GM13976 (cell line): ENCODE results near the gene RARA.
A peak's percentile ranks its signal among the peaks of the same experiment; 100 is the strongest.

Source experiments
- DNase-seq: peaks from one replicate; pipeline ENCODE4 v3.0.0; 2012; ENCODE audit warnings: low spot score
- in situ Hi-C: fragments of 300-500 bp; cut with MboI; formaldehyde crosslinking; loops from one replicate; pipeline ENCODE4 v1.12.0; 2022; ENCODE audit warnings: low sequenced_read_pairs, mixed read lengths, inconsistent platforms; ENCODE audit not compliant: unreplicated experiment
- TF ChIP-seq, protein P1 (sequence below): IDR thresholded peaks from 2 replicates; pipeline ENCODE4 v1.5.1; 2012; ENCODE audit warnings: borderline replicate concordance, mild to moderate bottlenecking; ENCODE audit not compliant: insufficient read depth; ENCODE audit errors: extremely low read depth, missing control alignments, control extremely low read depth

Gene RARA

DNA sequence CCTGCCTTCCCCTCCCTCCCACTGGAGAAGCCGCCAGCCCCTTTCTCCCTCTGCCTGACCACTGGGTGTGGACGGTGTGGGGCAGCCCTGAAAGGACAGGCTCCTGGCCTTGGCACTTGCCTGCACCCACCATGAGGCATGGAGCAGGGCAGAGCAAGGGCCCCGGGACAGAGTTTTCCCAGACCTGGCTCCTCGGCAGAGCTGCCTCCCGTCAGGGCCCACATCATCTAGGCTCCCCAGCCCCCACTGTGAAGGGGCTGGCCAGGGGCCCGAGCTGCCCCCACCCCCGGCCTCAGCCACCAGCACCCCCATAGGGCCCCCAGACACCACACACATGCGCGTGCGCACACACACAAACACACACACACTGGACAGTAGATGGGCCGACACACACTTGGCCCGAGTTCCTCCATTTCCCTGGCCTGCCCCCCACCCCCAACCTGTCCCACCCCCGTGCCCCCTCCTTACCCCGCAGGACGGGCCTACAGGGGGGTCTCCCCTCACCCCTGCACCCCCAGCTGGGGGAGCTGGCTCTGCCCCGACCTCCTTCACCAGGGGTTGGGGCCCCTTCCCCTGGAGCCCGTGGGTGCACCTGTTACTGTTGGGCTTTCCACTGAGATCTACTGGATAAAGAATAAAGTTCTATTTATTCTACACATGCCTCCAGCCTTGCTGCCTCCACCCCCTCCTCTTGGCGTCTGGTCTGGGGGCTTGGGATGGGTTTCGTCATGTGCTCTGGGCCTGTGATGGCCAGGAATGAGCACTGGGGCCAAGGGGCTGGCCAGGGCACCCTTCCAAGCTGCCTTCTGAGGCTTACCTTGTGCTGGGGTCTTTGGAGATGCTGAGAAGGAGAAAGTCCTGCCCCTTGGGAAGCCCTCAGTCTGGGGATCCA lies 48.3 kb downstream of the RARA start:
- no peak for DNase-seq
- in situ Hi-C loops: no loop called here
- TF ChIP-seq, protein P1, sequence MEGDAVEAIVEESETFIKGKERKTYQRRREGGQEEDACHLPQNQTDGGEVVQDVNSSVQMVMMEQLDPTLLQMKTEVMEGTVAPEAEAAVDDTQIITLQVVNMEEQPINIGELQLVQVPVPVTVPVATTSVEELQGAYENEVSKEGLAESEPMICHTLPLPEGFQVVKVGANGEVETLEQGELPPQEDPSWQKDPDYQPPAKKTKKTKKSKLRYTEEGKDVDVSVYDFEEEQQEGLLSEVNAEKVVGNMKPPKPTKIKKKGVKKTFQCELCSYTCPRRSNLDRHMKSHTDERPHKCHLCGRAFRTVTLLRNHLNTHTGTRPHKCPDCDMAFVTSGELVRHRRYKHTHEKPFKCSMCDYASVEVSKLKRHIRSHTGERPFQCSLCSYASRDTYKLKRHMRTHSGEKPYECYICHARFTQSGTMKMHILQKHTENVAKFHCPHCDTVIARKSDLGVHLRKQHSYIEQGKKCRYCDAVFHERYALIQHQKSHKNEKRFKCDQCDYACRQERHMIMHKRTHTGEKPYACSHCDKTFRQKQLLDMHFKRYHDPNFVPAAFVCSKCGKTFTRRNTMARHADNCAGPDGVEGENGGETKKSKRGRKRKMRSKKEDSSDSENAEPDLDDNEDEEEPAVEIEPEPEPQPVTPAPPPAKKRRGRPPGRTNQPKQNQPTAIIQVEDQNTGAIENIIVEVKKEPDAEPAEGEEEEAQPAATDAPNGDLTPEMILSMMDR: no peak

DNA sequence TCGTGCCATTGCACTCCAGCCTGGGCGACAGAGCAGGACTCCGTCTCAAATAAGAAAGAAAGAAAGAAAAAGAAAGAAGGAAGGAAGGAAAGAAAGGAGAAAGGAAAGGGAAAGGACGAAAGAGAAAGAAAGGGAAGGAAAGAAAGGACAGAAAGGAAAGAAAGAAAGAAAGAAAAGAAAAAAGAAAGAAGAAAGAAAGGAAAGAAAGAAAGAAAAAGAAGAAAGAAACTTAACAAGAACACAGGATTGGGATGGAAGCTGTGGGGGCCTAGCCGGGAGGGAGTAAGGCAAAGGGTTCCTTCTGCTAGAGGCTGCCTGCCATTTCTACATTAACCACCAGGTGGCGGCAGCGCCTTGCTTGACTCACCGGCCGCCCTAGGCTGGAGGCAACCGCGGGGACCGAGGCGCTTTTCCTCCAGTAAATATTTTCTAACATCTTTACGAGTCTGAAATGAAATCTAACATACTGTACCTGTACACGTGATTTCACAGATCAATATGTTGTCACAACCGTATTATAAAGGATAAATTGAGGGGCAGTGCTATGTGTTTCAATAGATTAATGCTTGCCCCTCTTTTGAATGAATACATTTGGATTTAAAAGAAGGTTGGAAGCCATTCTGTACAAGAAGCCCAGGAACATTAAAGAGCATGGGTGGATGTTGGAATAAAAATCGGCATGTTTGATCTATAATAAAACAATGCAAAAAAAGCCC lies 49.5 kb downstream of the RARA start:
- DNase-seq: peak; percentile 92
- TF ChIP-seq, protein P1: peak; percentile 93
- in situ Hi-C loops: no loop called here

DNA sequence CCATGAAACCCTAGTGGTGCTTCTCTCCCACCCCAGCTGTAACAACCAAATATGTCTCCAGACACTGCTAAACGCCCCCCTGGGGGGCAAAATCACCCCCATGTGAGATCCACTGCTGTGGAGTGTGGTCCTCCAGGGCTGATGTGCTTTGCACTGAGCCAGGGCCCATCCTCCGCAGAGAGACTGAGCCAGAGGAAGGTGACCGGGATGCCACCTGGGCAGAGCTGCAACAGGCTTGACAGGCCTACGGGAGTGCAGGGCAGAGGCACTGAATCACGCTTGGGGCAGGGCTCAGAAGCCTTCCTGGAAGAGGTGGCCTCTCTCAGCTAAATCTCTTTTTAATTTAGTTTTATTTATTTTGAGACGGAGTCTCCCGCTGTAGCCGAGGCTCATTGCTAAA lies 51.1 kb downstream of the RARA start:
- in situ Hi-C loops: loop anchor here (5.0 kb wide), 1 partner anchor 172 kb away; no protein-coding TSS in a partner anchor
- TF ChIP-seq, protein P1: no peak

DNA sequence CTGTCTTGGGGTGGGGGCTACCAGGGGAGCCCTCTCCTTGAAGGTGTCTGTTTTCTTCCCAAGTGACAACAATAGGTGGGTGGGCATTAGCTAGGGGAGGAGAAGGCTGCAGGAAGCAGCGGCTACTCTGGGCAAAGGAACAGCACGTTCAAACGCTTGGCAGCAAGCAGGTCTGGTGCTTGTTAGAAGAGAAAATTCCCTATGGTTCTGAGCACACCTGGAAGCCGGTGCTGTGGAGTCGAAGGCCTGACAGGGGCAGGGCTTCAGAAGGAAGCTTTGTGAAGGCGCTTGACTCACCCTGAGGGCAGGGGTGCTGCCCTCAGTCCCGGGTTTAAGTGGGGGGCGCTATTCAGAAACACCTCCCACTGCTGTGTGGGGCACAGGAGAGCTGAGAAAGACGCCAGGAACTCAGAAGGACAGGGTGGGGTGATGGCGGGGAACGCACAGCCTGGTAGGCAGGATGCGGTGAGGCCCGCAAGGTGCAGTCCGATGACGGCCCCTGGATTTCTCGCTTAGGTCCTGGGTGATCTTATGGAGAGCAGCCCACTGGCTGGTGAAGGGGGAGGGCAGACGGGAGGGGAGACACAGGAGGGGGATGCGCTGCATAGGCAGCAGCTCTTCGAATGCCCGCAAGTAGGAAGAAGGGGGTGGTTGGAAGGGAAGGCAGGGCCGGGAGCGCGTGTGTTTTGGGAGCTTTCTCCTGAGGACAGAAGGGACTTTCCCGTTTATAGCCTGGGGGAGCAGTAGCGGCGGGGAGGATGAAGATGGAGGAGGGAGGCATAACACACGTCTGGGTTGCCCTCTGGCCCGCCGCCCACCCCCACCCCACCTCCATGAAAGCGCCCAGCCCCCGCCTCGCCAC lies 52.3 kb downstream of the RARA start:
- DNase-seq: no peak
- in situ Hi-C loops: loop anchor here (5.0 kb wide), 1 partner anchor 171 kb away; no protein-coding TSS in a partner anchor
- TF ChIP-seq, protein P1: no peak

More for the DNA sequence above, 51.1 kb downstream of the RARA start:
- DNase-seq: no peak

DNA sequence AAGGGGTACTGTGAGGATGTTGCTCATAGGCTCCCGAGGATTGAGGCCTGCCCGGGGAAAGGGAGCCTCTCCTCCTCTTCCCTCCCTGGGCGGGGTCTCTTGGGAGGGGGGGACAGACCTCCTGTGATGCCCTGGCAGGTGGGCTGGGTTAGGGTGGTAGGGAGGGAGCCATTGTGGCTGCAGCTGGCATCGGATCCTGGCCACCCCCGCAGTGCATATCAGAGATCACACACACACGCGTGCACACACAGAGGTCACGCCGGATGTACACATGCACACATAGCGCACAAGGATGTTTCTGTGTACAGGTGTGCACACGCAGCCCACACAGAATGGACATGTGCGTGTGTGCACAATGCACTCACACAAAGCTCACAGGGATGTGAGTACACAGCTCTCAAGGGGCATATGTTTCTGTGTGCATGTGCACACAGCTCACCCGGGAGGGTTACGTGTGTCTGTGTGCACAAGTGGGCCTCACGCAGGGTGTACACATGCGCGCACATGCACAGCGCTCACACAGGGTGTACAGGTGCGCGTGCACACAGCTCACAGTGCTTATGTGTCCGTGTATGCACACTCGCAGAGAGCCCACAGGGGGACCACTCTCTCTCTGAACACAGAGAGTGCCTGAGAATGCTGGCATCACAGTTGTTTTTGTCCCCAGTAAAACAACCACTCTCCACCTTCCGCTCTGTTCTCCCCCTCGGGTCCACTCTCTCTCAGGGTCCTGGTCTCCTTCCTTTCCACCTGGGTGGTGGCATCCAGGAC lies 53.1 kb downstream of the RARA start:
- in situ Hi-C loops: loop anchor here (5.0 kb wide), 1 partner anchor 170 kb away; no protein-coding TSS in a partner anchor
- DNase-seq: no peak
- TF ChIP-seq, protein P1: no peak

DNA sequence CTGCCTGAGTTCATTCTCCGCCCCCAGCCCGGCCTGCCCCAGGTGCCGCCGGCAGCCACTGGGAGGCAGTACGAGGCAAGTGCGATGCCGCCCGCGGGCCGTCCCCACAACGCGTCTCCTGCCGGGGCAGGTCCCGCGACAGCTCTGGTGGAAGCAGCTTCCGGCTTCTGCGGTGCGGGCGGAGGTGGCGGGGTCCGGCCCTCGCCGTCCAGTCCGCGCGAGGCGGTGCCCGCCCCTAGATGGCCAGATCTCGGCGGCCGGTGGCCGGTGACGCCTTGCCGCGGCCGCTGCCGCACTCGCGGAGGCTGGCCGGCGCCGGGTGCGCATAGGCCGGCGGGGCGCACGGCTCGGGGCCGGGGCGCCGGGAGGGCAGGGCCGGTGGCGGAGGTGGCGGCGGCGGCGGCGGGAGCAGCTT lies 53.7 kb downstream of the RARA start:
- in situ Hi-C loops: loop anchor here (5.0 kb wide), 1 partner anchor 170 kb away; no protein-coding TSS in a partner anchor
- peak; percentile 93 for DNase-seq

More for the DNA sequence above, 53.7 kb downstream of the RARA start:
- TF ChIP-seq, protein P1: peak; percentile 83
